ENCODE data around the gene EMILIN1.

GRCh38 chr2:27131429-27131828, 53.0 kb downstream of the EMILIN1 start:
- TF ChIP-seq, protein P1, sequence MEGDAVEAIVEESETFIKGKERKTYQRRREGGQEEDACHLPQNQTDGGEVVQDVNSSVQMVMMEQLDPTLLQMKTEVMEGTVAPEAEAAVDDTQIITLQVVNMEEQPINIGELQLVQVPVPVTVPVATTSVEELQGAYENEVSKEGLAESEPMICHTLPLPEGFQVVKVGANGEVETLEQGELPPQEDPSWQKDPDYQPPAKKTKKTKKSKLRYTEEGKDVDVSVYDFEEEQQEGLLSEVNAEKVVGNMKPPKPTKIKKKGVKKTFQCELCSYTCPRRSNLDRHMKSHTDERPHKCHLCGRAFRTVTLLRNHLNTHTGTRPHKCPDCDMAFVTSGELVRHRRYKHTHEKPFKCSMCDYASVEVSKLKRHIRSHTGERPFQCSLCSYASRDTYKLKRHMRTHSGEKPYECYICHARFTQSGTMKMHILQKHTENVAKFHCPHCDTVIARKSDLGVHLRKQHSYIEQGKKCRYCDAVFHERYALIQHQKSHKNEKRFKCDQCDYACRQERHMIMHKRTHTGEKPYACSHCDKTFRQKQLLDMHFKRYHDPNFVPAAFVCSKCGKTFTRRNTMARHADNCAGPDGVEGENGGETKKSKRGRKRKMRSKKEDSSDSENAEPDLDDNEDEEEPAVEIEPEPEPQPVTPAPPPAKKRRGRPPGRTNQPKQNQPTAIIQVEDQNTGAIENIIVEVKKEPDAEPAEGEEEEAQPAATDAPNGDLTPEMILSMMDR (conservative IDR thresholded peaks at IDR 0.05 in 1 of 2, IDR thresholded peaks at IDR 0.05 in 1 of 2; ENCODE audit: extremely low read depth in 1 of 2, insufficient read depth in 1 of 2, low read depth in 1 of 2, low read length in 2 of 2): no peak
- no peak for TF ChIP-seq EZH2 (IDR thresholded peaks at IDR 0.05; ENCODE audit: borderline replicate concordance, low read length)

All from mammary epithelial cell (primary cell).